Measurements from ENCODE around the gene KCNMA1.

The KCNMA1 gene

GRCh38 chr10:77583527-77583926, 54.1 kb downstream of the KCNMA1 start:
- no peak for FAIRE-seq
- TF ChIP-seq CTCF (IDR thresholded peaks at IDR 0.05; ENCODE audit: insufficient read depth, missing control alignments): no peak
- DNase-seq (ENCODE audit: insufficient read length, low spot score): no peak

- TF ChIP-seq CTCF (IDR thresholded peaks at IDR 0.05; ENCODE audit: insufficient read depth, missing control alignments): no peak
- FAIRE-seq (no peak), DNase-seq (ENCODE audit: insufficient read length, low spot score) (no peak)
These were observed 54.9 kb downstream of the KCNMA1 start for GRCh38 chr10:77582710-77583115.

- FAIRE-seq (no peak), DNase-seq (ENCODE audit: insufficient read length, low spot score) (no peak)
- no peak for TF ChIP-seq CTCF (IDR thresholded peaks at IDR 0.05; ENCODE audit: insufficient read depth, missing control alignments)
These were observed 55.9 kb downstream of the KCNMA1 start for GRCh38 chr10:77581738-77582137.

GRCh38 chr10:77580482-77580881, 57.1 kb downstream of the KCNMA1 start:
- no peak for FAIRE-seq
- no peak for TF ChIP-seq CTCF (IDR thresholded peaks at IDR 0.05; ENCODE audit: insufficient read depth, missing control alignments)
- DNase-seq (ENCODE audit: insufficient read length, low spot score): no peak

GRCh38 chr10:77578583-77579227, 58.9 kb downstream of the KCNMA1 start:
- no peak for TF ChIP-seq CTCF (IDR thresholded peaks at IDR 0.05; ENCODE audit: insufficient read depth, missing control alignments)
- DNase-seq (ENCODE audit: insufficient read length, low spot score) (no peak), FAIRE-seq (no peak)

- FAIRE-seq (no peak), DNase-seq (ENCODE audit: insufficient read length, low spot score) (no peak)
- TF ChIP-seq CTCF (IDR thresholded peaks at IDR 0.05; ENCODE audit: insufficient read depth, missing control alignments): no peak
These were observed 59.9 kb downstream of the KCNMA1 start for GRCh38 chr10:77577666-77578229.

- DNase-seq (ENCODE audit: insufficient read length, low spot score): no peak
- TF ChIP-seq CTCF (IDR thresholded peaks at IDR 0.05; ENCODE audit: insufficient read depth, missing control alignments): no peak
- no peak for FAIRE-seq
These were observed 61.1 kb downstream of the KCNMA1 start for GRCh38 chr10:77576444-77577032.

All from D721Med (cell line).